Mesenchymal stem cell (in vitro differentiated cells and primary cell): Measurements from ENCODE around the gene SH3RF2.

Experiments used
- DNase-seq: peaks from one replicate; pipeline ENCODE4 v3.0.0-alpha.2; 2013
- H2AFZ ChIP-seq: one replicate; pipeline ENCODE4 v1.6.1; 2013; ENCODE audit warnings: low read depth, mild to moderate bottlenecking, control low read depth, inconsistent platforms, low read length, moderate library complexity
- H2AK5ac ChIP-seq: 2 replicates; pipeline ENCODE4 v1.6.1; 2013; ENCODE audit warnings: low read length, moderate library complexity, mild to moderate bottlenecking, inconsistent platforms; ENCODE audit not compliant: severe bottlenecking
- H2BK120ac ChIP-seq: one replicate; pipeline ENCODE4 v1.6.1; 2013; ENCODE audit warnings: low read depth, mild to moderate bottlenecking, inconsistent platforms, low read length, moderate library complexity
- H2BK12ac ChIP-seq, 2 experiments: one replicate each; pipeline ENCODE4 v1.6.1; 2013; ENCODE audit warnings: inconsistent platforms in 2 of 2, low read length in 2 of 2, mild to moderate bottlenecking in 2 of 2, moderate library complexity in 2 of 2, control low read depth in 1 of 2
- H2BK15ac ChIP-seq: one replicate; pipeline ENCODE4 v1.6.1; 2013; ENCODE audit warnings: mild to moderate bottlenecking, low read depth, inconsistent platforms; ENCODE audit not compliant: poor library complexity, severe bottlenecking
- H2BK5ac ChIP-seq: 2 replicates; pipeline ENCODE4 v1.6.1; 2013; ENCODE audit warnings: low read depth, mild to moderate bottlenecking, low read length, control low read depth, inconsistent platforms; ENCODE audit not compliant: poor library complexity, severe bottlenecking
- H3K14ac ChIP-seq, 2 experiments: one replicate each; pipeline ENCODE4 v1.6.1; 2013; ENCODE audit warnings: inconsistent platforms in 2 of 2, low read length in 2 of 2, control low read depth in 1 of 2, mild to moderate bottlenecking in 1 of 2, moderate library complexity in 1 of 2
- H3K18ac ChIP-seq, 2 experiments: one replicate each; pipeline ENCODE4 v1.6.1; 2013; ENCODE audit warnings: inconsistent platforms in 2 of 2, low read length in 2 of 2, control low read depth in 1 of 2, low read depth in 1 of 2, mild to moderate bottlenecking in 1 of 2
- H3K23ac ChIP-seq, 2 experiments: one replicate each; pipeline ENCODE4 v1.6.1; 2013; ENCODE audit warnings: inconsistent platforms in 2 of 2, low read length in 2 of 2, mild to moderate bottlenecking in 2 of 2, moderate library complexity in 2 of 2, control low read depth in 1 of 2
- H3K27ac ChIP-seq: 2 replicates; pipeline ENCODE4 v1.5.1; 2013; ENCODE audit warnings: mild to moderate bottlenecking, moderate library complexity, low read length, control low read depth, inconsistent platforms; ENCODE audit not compliant: poor library complexity, severe bottlenecking
- H3K27me3 ChIP-seq, 2 experiments: 2 replicates each; pipeline versions ENCODE4 v1.6.1 to v1.7.0; 2013; ENCODE audit warnings: low read length in 2 of 2, mild to moderate bottlenecking in 2 of 2, moderate library complexity in 2 of 2, control low read depth in 1 of 2, inconsistent platforms in 1 of 2; ENCODE audit not compliant: control insufficient read depth in 1 of 2, insufficient read depth in 1 of 2
- H3K36me3 ChIP-seq, 2 experiments: 2 replicates each; pipeline versions ENCODE4 v1.6.1 to v1.7.0; 2013; ENCODE audit warnings: low read length in 2 of 2, control low read depth in 1 of 2, inconsistent platforms in 1 of 2, low read depth in 1 of 2, mild to moderate bottlenecking in 1 of 2; ENCODE audit not compliant: insufficient read depth in 2 of 2, control insufficient read depth in 1 of 2
- H3K4ac ChIP-seq, 2 experiments: one replicate each; pipeline ENCODE4 v1.6.1; 2013; ENCODE audit warnings: inconsistent platforms in 2 of 2, low read length in 2 of 2, mild to moderate bottlenecking in 2 of 2, moderate library complexity in 2 of 2, control low read depth in 1 of 2, low read depth in 1 of 2
- H3K4me1 ChIP-seq: 2 replicates; pipeline ENCODE4 v1.6.1; 2013; ENCODE audit warnings: low read depth, low read length, control low read depth; ENCODE audit not compliant: control insufficient read depth, insufficient read depth
- H3K4me2 ChIP-seq: 2 replicates; pipeline ENCODE4 v1.6.1; 2013; ENCODE audit warnings: low read length, mild to moderate bottlenecking, inconsistent platforms; ENCODE audit not compliant: poor library complexity, severe bottlenecking
- H3K4me3 ChIP-seq, 2 experiments: 2 replicates each; pipeline versions ENCODE4 v1.5.1 to v1.7.0; 2013; ENCODE audit warnings: low read length in 2 of 2, mild to moderate bottlenecking in 2 of 2, control low read depth in 1 of 2, low read depth in 1 of 2; ENCODE audit not compliant: insufficient read depth in 1 of 2
- H3K79me1 ChIP-seq: replicated peaks from 2 replicates; pipeline ENCODE4 v1.6.1; 2013; ENCODE audit warnings: mild to moderate bottlenecking, control low read depth, low read length, inconsistent platforms; ENCODE audit not compliant: poor library complexity, severe bottlenecking
- H3K9ac ChIP-seq: 2 replicates; pipeline ENCODE4 v1.7.0; 2013; ENCODE audit warnings: mild to moderate bottlenecking, low read length, moderate library complexity
- H3K9me3 ChIP-seq: 2 replicates; pipeline ENCODE4 v1.7.0; 2013; ENCODE audit warnings: mild to moderate bottlenecking, low read length; ENCODE audit not compliant: control insufficient read depth
- H4K8ac ChIP-seq: one replicate; pipeline ENCODE4 v1.6.1; 2013; ENCODE audit warnings: inconsistent platforms, mild to moderate bottlenecking, low read length, moderate library complexity
- H4K91ac ChIP-seq: one replicate; pipeline ENCODE4 v1.6.1; 2013; ENCODE audit warnings: mild to moderate bottlenecking, low read length, inconsistent platforms
- WGBS: methylation state at CpG from one replicate; pipeline ENCODE4 v1.1.7; 2013; ENCODE audit warnings: mixed read lengths; 5-methylcytosine and 5-hydroxymethylcytosine counted together

Gene SH3RF2

DNA sequence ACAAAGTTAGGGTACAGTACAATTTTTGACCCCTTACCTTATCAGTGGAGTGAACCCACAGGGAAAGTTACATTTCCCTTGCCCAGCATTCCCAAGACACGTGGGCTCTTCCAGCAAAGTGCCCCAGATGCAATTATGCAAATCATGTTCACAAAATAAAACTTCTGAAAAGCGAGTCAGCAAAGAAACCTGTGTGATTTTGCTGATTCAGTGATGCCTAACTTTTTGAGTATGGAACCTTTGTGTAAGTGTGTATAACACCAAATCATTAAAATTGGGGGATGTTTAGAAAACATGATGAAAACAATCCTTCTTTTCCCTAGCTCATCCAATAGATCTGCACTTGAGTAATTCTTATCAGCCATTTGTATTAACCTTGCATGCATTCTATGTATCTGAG is 52.6 kb downstream of the SH3RF2 start:
- H3K27ac ChIP-seq = no peak overlapping the region
- no peak overlapping the region for H3K23ac ChIP-seq
- H2AK5ac ChIP-seq = no peak overlapping the region
- no peak overlapping the region for H2BK5ac ChIP-seq
- no peak overlapping the region for H3K4me3 ChIP-seq
- no peak overlapping the region for H2BK15ac ChIP-seq
- no peak overlapping the region for H2BK120ac ChIP-seq
- no peak overlapping the region for H3K4me2 ChIP-seq
- H3K9me3 ChIP-seq = no peaks in the 10 kb centered on the region
- WGBS = 69% methylated on average over 2 of the region's 2 CpGs
- H2BK12ac ChIP-seq = no peak overlapping the region
- DNase-seq = no peak
- H4K8ac ChIP-seq = no peak overlapping the region
- no peaks in the 10 kb centered on the region for H3K79me1 ChIP-seq
- H2AFZ ChIP-seq = no peak overlapping the region
- no peaks in the 10 kb centered on the region for H3K36me3 ChIP-seq
- no peaks in the 10 kb centered on the region for H3K27me3 ChIP-seq
- H4K91ac ChIP-seq = no peak overlapping the region
- no peak overlapping the region for H3K9ac ChIP-seq
- H3K14ac ChIP-seq = no peak overlapping the region
- no peak overlapping the region for H3K4ac ChIP-seq
- no peaks in the 10 kb centered on the region for H3K4me1 ChIP-seq
- no peak overlapping the region for H3K18ac ChIP-seq

DNA sequence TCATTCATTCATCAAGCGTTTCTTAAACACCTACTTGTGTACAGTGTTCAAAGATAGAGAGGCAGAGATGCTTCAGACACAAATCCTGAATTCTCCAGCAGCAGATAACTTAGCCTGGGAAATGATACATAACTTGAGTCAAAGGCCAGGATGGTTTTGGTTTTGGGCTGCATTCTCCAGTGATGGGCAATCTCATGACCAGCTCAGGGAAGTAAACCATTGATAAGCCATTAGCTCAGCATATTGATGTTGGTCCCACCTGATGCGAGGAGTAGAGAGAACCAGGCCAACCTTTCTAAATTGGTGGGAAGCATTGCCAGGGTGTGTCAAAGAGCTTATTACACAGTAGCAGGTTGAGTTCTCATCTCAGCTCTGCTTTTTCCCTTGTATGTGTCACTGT is 53.0 kb downstream of the SH3RF2 start:
- no peak overlapping the region for H3K27ac ChIP-seq
- no peak overlapping the region for H2AFZ ChIP-seq
- no peak overlapping the region for H2BK12ac ChIP-seq
- no peak for DNase-seq
- H4K91ac ChIP-seq = no peak overlapping the region
- H2BK15ac ChIP-seq = no peak overlapping the region
- H3K23ac ChIP-seq = no peak overlapping the region
- no peak overlapping the region for H3K18ac ChIP-seq
- H3K14ac ChIP-seq = no peak overlapping the region
- H2AK5ac ChIP-seq = no peak overlapping the region
- no peak overlapping the region for H3K4me3 ChIP-seq
- 90% methylated on average over 1 of the region's 2 CpGs for WGBS
- H3K9ac ChIP-seq = no peak overlapping the region
- no peaks in the 10 kb centered on the region for H3K4me1 ChIP-seq
- H3K79me1 ChIP-seq = no peaks in the 10 kb centered on the region
- no peak overlapping the region for H4K8ac ChIP-seq
- H2BK120ac ChIP-seq = no peak overlapping the region
- H3K9me3 ChIP-seq = no peaks in the 10 kb centered on the region
- no peaks in the 10 kb centered on the region for H3K36me3 ChIP-seq
- H3K27me3 ChIP-seq = no peaks in the 10 kb centered on the region
- no peak overlapping the region for H2BK5ac ChIP-seq
- no peak overlapping the region for H3K4ac ChIP-seq
- no peak overlapping the region for H3K4me2 ChIP-seq

DNA sequence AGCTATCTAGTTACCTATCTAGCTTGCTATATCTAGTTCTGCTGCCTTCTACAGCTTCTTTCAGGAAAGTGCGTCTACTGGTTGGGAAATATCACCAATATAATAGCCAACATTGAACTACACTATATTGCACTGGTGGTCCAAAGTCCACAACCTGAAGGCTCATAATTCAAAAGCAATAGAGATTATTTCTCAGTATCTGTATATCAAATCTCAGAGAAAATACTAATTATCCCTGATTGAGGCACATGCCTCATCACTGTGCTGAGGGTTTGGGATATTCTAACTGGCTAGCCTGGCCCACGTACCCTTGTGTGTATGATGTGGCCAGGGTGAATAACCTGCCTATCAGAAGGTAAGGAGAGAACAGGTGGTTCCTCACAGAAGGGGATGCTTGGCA is 53.8 kb downstream of the SH3RF2 start:
- H4K91ac ChIP-seq = no peak overlapping the region
- no peak overlapping the region for H2AFZ ChIP-seq
- no peak overlapping the region for H3K4me3 ChIP-seq
- H3K4ac ChIP-seq = no peak overlapping the region
- H3K23ac ChIP-seq = no peak overlapping the region
- no peak overlapping the region for H2BK120ac ChIP-seq
- H3K27me3 ChIP-seq = no peaks in the 10 kb centered on the region
- H4K8ac ChIP-seq = no peak overlapping the region
- no peaks in the 10 kb centered on the region for H3K4me1 ChIP-seq
- H3K4me2 ChIP-seq = no peak overlapping the region
- no peak overlapping the region for H2AK5ac ChIP-seq
- DNase-seq = no peak
- no peaks in the 10 kb centered on the region for H3K79me1 ChIP-seq
- H3K9me3 ChIP-seq = no peaks in the 10 kb centered on the region
- no peak overlapping the region for H2BK12ac ChIP-seq
- no peak overlapping the region for H3K14ac ChIP-seq
- WGBS = 97% methylated on average over 2 of the region's 2 CpGs
- H3K27ac ChIP-seq = no peak overlapping the region
- no peak overlapping the region for H3K18ac ChIP-seq
- H2BK5ac ChIP-seq = no peak overlapping the region
- no peak overlapping the region for H3K9ac ChIP-seq
- H2BK15ac ChIP-seq = no peak overlapping the region
- H3K36me3 ChIP-seq = no peaks in the 10 kb centered on the region

DNA sequence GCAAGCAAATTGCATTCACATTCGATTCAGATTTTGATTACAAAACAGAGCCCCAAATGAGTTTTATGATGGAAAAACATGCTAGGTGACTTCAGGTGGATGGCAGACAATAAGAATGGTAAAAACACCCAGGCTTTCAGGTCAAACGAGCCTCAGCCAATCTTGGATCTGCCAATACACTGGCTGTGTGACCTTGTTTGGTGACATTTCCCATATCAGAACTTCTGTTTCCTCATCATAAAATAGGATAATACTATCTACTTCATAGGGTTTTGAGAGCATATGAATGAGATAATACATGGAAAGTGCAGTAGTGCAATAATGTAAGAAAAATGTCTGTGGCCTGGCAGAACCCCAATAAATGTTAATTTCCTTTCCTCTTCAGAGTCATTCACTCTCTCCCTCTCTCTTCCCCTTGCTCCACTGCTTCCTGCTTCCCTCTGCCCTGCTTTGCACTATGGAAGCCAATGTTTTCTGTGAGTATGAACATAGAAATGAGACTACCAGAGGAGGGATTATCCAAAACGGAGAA is 54.7 kb downstream of the SH3RF2 start:
- 87% methylated on average over 2 of the region's 3 CpGs for WGBS
- H2AFZ ChIP-seq = no peak overlapping the region
- H2BK5ac ChIP-seq = no peak overlapping the region
- no peak overlapping the region for H3K4me3 ChIP-seq
- DNase-seq = no peak
- H3K27me3 ChIP-seq = no peaks in the 10 kb centered on the region
- no peak overlapping the region for H3K4me2 ChIP-seq
- no peak overlapping the region for H3K14ac ChIP-seq
- H4K8ac ChIP-seq = no peak overlapping the region
- H2BK15ac ChIP-seq = no peak overlapping the region
- no peaks in the 10 kb centered on the region for H3K79me1 ChIP-seq
- H3K9me3 ChIP-seq = no peaks in the 10 kb centered on the region
- H4K91ac ChIP-seq = no peak overlapping the region
- H3K4me1 ChIP-seq = no peaks in the 10 kb centered on the region
- H3K23ac ChIP-seq = no peak overlapping the region
- no peaks in the 10 kb centered on the region for H3K36me3 ChIP-seq
- H3K27ac ChIP-seq = no peak overlapping the region
- H3K9ac ChIP-seq = no peak overlapping the region
- H2BK120ac ChIP-seq = no peak overlapping the region
- no peak overlapping the region for H2AK5ac ChIP-seq
- H2BK12ac ChIP-seq = no peak overlapping the region
- no peak overlapping the region for H3K18ac ChIP-seq
- no peak overlapping the region for H3K4ac ChIP-seq
